Hematopoietic multipotent progenitor cell (in vitro differentiated cells): ENCODE measurements around the gene VEPH1. TPM values are rescaled to one million over a fixed set of nuclear protein-coding genes. Genes with fewer than 3 reads are reported as not detected.

Experiments used
- DNase-seq, 3 donors: peaks; one replicate each; pipeline ENCODE4 v3.0.0-alpha.2; 2011 to 2015; ENCODE audit warnings: low read depth in 2 of 3, low spot score in 2 of 3
- total RNA-seq: library from RNA; depleted of rRNA; stranded (reverse); fragments of >200 nt; gene quantifications from one replicate; pipeline ENCODE4 v1.2.3, GENCODE V29; 2012

Gene VEPH1
- total RNA-seq, 1 donor, result 0.27 TPM

DNA sequence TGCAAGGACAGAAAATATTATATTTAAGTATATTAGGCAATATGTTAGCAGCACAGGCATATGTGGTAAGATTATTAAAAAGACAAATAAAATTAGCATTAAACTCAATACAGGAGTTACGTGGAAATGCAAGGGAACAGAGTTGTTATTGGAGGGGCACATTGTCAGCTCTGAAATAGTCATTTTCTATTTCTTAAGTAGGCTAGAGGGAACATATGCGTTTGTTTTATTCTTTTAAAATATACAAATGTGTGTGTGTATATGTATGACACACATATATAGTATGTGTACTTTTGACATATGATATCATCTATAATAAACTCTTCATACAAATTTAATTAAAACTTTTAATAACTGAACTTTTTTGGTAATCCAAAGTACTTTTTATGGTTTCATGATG lies 22.8 kb upstream of the VEPH1 start:
- DNase-seq, result no peak

DNA sequence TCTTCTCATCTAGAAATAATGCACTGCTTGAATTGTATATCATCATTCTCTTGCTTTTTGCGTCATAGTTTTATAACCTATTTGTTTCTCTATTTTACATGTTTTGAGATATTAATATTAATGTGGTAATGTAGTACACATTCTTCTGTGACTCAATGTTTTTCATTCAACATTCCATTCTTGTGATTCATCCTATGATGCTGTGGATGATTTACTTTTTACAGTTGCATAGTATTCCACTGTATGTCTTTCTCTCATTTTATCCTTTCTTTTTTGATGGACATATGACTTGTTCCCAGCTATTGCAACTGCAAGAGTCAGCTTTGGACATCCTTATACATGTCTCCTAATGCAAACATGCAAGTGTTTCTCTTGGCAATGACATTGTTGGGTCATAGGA lies 20.6 kb upstream of the VEPH1 start:
- no peak for DNase-seq

DNA sequence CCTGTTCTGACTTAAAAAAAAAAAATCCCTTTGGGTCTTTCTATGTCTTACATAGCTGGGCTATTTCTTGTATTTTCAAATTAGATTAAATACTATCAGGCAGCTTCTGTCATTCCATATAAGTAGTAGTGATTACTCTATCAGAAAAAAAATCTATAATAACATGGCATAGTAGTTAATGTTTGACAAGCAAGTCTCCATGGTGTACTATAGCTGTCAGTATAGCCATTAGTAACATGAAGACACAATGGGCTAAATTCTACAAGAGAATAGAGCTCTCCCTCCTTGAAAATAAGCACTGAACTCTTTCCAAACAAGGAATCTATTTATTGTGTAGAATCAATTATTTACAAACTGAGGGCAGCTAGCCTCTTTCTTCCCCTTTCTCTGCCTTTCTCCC lies 19.4 kb upstream of the VEPH1 start:
- no peak for DNase-seq

DNA sequence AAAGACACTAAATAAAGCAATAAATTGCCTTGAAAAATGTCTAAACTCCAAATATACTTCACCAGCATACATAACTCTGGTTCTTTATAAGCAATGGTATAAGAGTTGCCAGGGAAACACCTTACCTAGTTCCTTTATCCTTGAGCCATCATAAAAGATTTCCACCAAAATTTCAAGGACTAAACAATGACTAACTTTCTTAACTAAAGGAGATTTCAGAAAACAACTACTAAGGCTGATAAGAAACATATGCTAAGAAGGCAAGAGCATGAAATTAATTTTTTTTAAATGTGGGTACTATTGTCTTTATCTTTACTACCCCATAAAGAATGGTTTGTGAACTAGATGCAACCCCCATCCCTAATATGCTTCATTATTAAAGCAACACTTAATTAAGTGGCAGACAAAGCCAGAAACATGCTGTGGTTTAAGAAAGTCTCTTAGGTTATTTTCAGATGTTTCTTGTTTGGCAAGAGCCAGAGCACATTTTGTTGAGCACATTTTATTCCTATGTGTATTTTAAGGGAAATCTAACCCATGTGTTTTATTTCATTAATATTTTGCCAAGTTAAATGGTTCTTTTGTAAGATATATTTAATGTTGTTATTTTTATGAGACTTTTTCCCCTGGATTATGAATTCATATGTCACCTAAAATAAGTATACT lies 17.4 kb upstream of the VEPH1 start:
- DNase-seq, result no peak

DNA sequence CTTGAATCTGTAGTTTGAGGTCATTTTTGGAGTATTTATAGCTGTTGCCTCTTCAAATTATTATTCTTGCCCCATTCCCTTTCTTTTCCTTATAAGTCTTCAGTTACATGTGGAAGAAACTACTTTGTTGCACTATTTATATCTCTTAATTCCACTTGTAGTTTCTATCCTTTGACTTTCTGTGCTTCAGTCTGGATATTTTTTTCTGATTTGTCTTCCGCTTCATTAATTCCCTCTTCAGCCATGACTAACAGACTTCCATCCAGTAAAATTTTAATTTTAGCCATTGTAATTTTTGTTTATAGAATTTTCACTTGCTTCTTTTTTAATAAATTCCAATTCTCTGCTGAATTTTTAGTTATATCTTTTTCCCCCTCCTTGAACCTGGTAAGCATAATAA lies 15.7 kb upstream of the VEPH1 start:
- DNase-seq, result no peak

DNA sequence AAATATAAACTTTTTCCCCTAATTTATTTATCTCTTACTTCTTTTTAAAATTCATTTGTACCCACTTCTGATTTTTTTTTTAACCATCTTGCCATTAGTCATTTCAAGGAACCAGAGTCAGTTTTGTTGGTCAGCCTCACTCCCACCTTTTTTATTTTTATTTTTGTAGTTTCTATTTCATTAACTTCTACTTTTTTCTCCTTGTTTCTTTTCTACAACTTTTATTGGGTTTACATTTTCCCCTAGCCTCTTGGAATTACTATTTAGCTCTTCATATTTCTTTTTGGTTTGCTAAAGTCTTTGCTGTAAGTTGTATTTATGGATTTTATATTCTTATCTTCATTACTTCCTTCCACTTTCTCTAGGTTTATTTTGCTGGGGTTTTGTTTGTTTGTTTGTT lies 13.7 kb upstream of the VEPH1 start:
- DNase-seq, result no peak

DNA sequence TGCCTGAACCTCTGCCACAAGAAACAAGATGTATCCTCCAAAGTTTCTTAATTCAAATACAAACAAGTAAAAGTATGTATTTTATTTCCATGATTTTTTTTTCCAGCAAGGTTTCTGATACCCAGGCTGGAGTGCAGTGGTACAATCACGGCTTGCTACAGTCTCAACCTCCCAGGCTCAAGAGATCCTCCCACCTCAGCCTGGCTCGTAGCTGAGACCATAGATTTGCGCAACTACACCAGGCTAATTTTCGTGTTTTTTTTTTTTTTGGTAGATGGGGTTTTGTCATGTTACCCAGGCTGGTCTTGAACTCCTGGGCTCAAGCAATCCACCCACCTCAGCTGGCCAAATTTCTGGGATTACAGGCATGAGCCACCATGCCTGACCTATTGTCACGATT lies 12.2 kb upstream of the VEPH1 start:
- DNase-seq, result no peak

DNA sequence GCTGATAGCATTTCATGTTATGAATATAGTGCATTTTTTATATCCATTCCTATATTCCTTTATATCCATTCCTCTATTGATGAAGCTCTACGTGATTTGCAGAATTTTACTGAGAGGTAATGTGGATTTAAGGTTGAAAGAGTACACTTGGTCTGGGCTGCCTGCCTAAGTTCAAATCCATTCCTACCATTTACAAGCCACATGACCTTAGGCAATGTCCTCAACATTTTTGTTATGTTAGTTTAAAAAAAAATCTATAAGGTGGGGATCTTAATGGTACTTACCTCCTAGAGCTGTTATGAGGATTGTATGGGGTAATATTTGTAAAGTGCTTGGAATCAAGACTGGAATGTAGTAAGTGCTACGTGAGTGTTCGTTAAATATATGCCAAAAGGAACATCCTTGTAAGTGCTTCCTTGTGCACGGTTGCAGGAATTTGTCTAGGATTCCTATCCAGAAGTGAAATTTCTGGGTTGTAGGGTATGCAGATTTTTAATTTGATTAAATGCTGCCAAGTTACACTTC lies 11.2 kb upstream of the VEPH1 start:
- DNase-seq, result no peak

DNA sequence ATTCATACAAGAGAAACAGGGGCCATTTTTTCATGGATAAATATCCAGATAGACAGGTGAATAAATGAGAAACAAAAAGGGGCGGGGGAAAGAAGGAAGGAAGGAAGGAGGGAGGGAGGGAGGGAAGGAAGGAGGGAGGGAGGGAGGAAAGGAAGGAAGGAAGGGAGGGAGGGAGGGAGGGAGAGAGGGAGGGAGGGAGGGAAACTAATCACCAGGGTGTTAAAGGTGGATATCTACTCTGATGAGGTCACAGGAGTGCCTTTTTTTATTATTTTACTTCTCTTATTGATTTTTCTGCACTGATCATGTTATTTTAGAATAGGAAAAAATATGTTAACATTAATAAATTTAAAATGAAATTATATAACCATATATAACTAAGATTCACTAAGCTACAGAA lies 10.4 kb upstream of the VEPH1 start:
- DNase-seq, result no peak

DNA sequence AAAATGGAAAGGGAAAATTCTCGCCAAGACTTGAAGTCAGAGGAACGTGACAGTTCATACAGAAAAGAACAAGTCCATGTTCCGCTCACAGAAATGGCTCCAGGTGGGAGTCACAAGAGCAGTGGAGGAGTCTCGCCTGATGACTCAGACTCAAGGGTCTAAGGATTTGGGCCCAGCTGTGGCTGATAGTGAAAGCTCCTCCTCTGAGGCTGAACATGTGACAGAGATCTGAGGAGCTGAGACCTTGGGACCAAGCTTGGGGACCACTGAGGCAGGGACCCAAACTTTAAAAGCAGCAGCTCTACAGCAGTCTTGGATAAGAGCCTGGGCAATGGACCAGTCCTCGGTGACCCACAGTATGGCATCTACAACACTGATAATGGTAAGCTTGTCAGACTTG lies 9.3 kb upstream of the VEPH1 start:
- DNase-seq, result no peak

DNA sequence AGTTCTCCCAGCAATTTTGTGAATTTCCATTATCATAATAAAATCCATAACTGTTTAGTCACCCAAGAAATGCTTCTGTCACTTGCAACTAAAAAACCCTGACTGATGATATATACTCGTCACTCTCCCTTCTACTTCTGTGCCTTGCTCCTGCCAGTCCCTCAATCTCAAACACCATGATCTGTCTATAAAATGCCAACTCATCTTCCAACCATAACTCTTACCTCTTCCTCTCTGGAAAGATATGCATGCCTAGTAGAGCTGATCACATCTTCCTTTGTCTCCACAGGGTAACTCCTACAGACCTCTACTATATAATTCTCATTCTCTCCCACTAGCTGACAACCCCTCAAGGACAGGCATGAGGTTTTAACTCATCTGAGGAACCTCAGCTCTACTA lies 5.2 kb upstream of the VEPH1 start:
- DNase-seq, result no peak

DNA sequence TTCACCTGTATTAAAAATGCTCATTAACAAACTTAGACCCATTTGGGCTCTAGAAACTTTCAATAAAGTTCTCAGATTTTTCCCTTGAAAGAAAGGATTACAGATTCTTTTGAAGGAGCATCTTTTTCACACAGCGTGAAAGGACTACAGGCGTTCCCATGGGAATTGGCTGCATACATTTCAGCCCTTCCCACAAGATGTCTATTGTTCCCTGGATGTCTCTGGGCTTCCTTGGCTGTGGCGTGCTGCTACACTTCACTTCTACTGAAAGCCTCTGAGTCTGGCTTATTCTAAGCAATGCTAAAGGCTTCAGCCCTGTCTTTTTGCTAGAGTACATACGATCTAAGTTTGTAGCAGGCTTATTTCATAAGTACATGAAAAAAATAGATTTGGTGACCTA lies 1.4 kb downstream of the VEPH1 start:
- DNase-seq, result no peak

DNA sequence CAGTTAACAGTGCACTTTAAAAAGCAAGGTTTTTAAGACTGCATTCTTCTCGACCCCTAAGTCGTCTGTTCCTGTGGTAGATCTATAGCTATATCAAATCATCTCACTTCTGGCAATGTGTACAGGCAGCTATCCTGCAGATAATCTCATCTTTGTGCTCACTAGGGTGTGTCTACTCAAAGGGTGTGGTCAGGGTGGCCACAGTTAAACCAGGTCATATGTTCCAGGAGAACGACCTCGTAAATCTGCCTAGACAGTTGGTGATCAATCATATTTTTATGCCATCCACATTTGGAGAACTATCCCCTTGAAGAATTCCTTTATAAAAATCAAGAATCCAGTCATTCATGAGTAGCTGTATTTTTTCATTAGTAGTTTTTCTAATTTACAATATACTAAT lies 3.0 kb downstream of the VEPH1 start:
- no peak for DNase-seq

DNA sequence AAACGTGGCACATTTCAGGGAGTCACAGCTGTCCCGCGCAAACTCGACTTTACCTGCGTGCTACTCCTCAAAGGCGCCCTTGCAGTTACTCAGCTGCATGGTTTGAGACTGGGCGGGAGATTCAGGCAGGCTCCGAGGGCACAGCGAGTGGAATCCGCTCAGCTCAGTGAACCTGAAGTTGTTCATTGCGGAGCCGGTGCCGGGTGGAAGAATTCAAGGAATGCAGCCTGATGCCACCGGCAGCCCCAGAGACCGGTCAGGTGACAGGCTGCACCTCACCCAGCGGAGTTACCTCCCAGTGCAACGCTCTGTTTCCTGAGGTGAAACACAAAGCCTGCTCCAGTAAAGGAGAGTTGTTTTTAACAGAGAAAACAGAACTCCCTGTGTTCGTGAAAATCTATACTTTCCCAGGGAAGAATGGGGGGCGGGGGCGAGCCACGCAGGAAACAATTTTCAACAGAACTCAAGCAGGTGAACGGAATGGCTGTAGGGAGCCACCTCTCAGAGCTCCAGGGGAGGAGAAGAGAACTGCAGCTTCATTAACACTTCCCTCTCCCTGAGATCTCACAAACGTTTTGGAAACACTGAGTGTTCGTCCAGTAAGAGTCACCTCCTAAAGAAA lies 3.8 kb downstream of the VEPH1 start:
- DNase-seq, result peak in 2 of 3 donors; percentile 4 to 29

DNA sequence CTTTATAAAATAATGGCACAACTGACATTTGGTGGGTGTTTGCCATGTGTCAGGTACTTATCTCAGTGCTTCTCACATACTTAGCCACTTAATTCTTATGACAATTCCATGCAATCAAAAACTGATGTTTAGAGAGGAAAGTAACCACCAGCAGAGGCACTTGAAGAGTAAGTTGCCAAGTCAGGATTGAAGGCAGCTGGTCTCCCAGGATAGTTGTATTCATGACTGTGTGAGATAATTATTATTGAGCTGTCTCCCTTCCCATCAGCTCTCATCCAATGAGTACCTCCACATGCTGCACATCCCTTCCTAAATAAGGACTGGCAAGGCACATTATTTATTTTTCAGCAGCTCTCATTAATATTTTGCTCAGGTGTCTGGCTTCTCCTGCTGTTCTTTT lies 4.8 kb downstream of the VEPH1 start:
- DNase-seq, result no peak

DNA sequence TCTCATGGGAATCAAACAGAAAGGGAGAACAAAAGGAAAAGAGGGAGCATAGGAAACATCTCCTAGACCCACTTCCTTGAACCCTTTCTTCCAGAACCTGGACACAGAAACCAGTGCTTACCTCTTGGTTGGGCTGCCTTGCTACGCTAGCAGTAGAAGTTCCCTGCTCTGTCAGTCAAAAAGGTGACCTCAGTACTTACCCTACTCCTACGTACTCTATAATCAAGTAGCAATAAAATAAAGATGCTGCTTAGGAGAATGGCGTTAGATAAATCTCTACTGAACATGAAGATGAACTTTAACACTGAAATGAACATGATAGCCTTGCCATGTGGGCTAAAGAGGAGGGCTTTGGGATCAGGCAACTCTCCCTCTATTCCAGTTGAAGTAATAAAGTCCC lies 7.4 kb downstream of the VEPH1 start:
- DNase-seq, result no peak

DNA sequence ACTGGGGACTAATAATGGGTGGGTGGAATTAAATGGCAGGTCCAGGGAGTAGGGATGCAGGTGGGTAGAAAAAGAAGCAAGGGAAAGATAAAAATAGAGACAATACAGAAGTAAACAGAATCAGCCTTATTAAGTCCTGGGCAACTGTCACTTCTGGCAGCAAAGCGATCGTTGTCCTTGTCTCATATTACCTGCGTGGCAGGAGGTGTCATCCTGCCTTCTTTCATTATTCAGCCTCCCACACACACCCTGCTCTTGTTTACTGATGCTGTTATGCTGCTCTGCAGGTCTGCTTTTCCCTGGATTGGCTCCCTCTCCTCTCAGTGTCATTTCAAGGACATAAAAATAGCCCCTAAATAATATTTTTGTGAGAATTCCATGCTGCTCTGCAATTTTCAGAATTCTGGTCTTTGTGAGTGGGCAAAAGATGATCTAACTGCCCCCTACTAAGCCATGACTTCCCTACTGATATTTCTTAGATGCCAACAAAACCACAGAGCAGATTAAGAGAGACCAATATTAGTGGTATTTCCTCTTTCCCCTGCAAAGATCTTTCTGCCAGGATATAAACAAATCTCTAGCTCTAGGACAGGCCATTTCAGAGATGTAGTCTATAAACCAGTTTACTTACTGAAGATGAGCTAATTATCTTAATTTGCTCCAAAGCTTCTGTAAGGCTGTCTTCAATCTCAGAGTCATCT lies 8.5 kb downstream of the VEPH1 start:
- DNase-seq, result no peak

DNA sequence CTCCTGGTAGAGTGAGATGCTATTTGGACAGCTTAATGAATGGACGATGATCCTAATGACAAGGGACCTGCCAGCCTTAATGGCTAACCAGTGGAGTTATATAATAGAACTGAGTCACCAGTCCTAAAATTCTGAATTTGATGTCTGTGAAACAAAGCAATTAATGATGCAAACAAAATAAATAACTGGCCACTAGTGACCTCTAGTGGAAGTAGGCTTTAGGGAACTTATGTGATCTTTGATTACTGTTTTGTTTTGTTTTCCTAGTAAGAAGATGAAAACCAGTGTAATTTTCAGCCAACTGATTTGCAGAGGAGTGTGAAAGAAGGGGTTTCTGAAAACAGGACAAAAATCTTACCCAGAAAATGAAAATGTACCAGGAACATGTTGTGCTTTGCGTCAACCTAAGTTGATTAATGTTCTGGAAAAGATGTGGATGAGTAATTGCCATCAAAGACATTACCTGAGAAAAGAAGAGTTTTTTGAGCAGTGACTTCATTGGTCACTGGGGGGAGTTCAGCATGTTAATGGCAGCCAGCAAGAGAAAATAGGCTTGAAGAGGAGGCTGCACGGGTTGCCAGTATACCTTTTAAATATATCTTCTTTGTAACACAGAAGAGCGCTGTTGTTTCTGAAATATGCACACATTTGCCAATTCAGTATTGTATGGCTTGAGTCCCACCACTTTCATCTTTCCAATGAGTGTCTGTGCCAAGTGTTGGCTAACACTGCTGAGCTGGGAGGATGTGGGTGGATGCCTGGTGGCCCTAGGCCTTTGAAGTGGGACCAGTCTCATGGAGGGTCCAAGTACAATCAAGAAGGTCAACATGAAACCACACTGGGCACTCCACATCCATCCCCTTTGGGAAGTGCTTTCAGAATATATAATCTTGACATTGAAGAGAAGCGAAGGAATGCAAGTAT lies 9.3 kb downstream of the VEPH1 start:
- DNase-seq, result peak in 2 of 3 donors; percentile 39 to 78

DNA sequence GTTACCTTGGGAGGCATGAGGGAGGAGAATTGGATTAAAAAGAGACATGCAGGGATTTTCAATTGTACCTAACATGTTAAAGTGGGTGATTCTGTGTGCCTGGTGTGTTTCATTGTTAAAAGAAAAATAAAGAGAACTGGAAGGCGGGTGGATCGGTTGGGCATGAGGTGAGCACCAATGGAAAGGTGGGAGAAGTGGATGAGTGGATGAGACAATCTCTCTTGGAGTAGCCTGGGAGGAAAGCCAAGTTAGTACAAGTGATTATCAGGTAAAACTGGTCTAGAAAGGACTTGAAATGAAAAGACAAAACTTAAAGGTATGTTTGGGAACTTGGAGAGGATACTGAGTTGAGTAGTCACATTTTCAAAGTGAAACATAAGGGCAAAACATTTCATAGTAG lies 12.1 kb downstream of the VEPH1 start:
- no peak for DNase-seq

DNA sequence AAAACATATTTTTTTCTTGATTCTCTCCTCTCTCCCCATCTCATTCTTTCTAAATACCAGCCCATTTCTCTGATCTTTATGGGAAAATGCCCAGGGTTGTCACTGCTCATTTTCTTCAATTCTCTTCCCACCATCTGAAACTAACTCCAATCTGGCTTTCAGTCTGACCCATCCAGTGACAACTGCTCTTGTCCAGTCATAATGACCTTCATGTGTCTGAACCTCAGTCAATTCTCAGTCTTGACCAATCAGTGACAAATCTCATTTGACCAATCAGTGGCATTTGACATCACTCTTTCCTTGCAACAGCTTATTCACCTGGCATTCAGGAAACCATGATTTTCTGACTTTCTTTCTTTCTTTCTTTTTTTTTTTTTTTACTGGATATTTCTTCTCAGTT lies 15.1 kb downstream of the VEPH1 start:
- no peak for DNase-seq

DNA sequence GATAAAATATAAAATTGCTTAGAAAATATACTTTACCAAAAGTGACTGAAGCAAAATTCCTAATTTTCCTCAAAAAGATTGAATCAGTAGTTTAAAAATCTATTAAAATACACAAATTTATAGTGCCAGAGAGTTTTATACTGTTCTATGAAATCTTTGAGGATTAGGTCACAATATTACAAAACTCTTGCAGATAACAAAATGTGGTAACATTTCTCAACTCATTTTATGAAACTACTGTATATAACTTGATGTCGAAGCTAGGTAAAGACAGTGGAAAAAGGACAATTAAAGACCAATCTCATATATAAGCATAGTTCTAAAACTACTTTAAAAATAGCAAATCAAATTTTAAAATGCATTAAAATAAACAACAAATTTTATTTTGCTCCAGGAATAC lies 15.9 kb downstream of the VEPH1 start:
- no peak for DNase-seq
